Adrenal gland (tissue), 5 donors: Measurements from ENCODE around the gene RIC3.

Source experiments
- POLR2A ChIP-seq, 2 donors: fragments of 450-650 bp; IDR thresholded peaks; one replicate each; pipeline ENCODE4 v1.6.1; 2017; ENCODE audit warnings: antibody characterized with exemption in 2 of 2, mild to moderate bottlenecking in 2 of 2, moderate library complexity in 1 of 2
- TF ChIP-seq, protein P1 (sequence below), 6 experiments: fragments of 450-650 bp in 4 of 6; fragments of 200-600 bp in 2 of 6; sonication (generic) in 1 of 6; IDR thresholded peaks; 1 replicate in 5 of 6; 2 replicates in 1 of 6; pipeline versions ENCODE4 v1.5.1 to v1.8.0; 2016 to 2021; ENCODE audit warnings: antibody characterized with exemption in 6 of 6, mild to moderate bottlenecking in 2 of 6, moderate library complexity in 1 of 6
- donor health status: DM: no; HTN: no; CAD: no.

DNA sequence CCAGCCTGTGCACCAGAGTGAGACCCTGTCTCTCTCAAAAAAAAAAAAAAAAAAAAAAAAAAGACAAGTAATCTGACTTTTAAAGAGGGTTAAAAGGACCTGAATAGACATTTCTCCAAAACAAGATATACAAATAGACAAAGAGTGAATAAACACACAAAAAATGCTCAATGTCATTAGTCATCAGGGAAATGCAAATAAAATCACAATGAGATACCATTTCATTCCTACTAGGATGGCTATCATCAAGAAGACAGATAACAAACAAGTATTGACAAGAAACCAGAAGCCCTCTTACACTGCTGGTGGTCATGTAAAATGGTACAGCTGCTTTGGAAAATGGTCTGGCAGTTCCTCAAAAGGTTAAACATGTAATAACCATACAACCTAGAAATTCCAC lies 4.1 kb downstream of the RIC3 start:
- TF ChIP-seq, protein P1, sequence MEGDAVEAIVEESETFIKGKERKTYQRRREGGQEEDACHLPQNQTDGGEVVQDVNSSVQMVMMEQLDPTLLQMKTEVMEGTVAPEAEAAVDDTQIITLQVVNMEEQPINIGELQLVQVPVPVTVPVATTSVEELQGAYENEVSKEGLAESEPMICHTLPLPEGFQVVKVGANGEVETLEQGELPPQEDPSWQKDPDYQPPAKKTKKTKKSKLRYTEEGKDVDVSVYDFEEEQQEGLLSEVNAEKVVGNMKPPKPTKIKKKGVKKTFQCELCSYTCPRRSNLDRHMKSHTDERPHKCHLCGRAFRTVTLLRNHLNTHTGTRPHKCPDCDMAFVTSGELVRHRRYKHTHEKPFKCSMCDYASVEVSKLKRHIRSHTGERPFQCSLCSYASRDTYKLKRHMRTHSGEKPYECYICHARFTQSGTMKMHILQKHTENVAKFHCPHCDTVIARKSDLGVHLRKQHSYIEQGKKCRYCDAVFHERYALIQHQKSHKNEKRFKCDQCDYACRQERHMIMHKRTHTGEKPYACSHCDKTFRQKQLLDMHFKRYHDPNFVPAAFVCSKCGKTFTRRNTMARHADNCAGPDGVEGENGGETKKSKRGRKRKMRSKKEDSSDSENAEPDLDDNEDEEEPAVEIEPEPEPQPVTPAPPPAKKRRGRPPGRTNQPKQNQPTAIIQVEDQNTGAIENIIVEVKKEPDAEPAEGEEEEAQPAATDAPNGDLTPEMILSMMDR (IDR thresholded peaks at IDR 0.05): no peak
- TF ChIP-seq POLR2A (IDR thresholded peaks at IDR 0.05): no peak
